ENCODE data around the gene ARHGAP12.

The ARHGAP12 gene

GRCh38 chr10:31873724-31874123 lies 54.9 kb downstream of the ARHGAP12 start:
- DNase-seq = no peak

GRCh38 chr10:31871266-31872065 lies 57.2 kb downstream of the ARHGAP12 start:
- DNase-seq = no peak

- DNase-seq = no peak
Measured at GRCh38 chr10:31867646-31868045, 61.0 kb downstream of the ARHGAP12 start.

- DNase-seq = no peak
Measured at GRCh38 chr10:31866118-31866670, 62.4 kb downstream of the ARHGAP12 start.

- DNase-seq = no peak
Measured at GRCh38 chr10:31864834-31865518, 63.7 kb downstream of the ARHGAP12 start.

- DNase-seq = no peak
Measured at GRCh38 chr10:31855033-31855432, 73.6 kb downstream of the ARHGAP12 start.

GRCh38 chr10:31853629-31854028 lies 75.0 kb downstream of the ARHGAP12 start:
- DNase-seq = no peak

GRCh38 chr10:31851216-31851615 lies 77.4 kb downstream of the ARHGAP12 start:
- DNase-seq = no peak

- DNase-seq = no peak
Measured at GRCh38 chr10:31847515-31847914, 81.1 kb downstream of the ARHGAP12 start.

GRCh38 chr10:31838709-31839108 lies 89.9 kb downstream of the ARHGAP12 start:
- DNase-seq = no peak

GRCh38 chr10:31838065-31838464 lies 90.6 kb downstream of the ARHGAP12 start:
- DNase-seq = no peak

- no peak for DNase-seq
Measured at GRCh38 chr10:31836569-31837406, 91.8 kb downstream of the ARHGAP12 start.

- no peak for DNase-seq
Measured at GRCh38 chr10:31833753-31834152, 94.9 kb downstream of the ARHGAP12 start.

- DNase-seq = no peak
Measured at GRCh38 chr10:31832261-31832660, 96.4 kb downstream of the ARHGAP12 start.

- DNase-seq = no peak
Measured at GRCh38 chr10:31830887-31831286, 97.7 kb downstream of the ARHGAP12 start.

GRCh38 chr10:31829776-31830175 lies 98.9 kb downstream of the ARHGAP12 start:
- DNase-seq = no peak

- DNase-seq = no peak
Measured at GRCh38 chr10:31823358-31823757, 105.3 kb downstream of the ARHGAP12 start.

- DNase-seq = no peak
Measured at GRCh38 chr10:31822616-31823318, 105.9 kb downstream of the ARHGAP12 start.

GRCh38 chr10:31822150-31822549 lies 106.5 kb downstream of the ARHGAP12 start:
- no peak for DNase-seq

GRCh38 chr10:31820778-31821369 lies 107.8 kb downstream of the ARHGAP12 start:
- DNase-seq = no peak

GRCh38 chr10:31820096-31820495 lies 108.5 kb downstream of the ARHGAP12 start:
- DNase-seq = no peak

GRCh38 chr10:31819391-31819820 lies 109.2 kb downstream of the ARHGAP12 start:
- DNase-seq = no peak

All from NCI-H187 treated with DMSO at 0.1 percent for 48 hours (cell line).